Liver (tissue), 9 donors: ENCODE results near the gene MTHFD2L. TPM values are rescaled to one million over a fixed set of nuclear protein-coding genes. Genes with fewer than 3 reads are reported as not detected.

Source experiments
- DNase-seq: peaks from one replicate; pipeline ENCODE4 v3.0.0-alpha.2; 2017; ENCODE audit warnings: low spot score
- H3K27ac ChIP-seq, 2 donors: one replicate each; pipeline ENCODE4 v1.7.0; 2013; ENCODE audit warnings: inconsistent platforms in 2 of 2, low read length in 2 of 2, control low read depth in 1 of 2, low read depth in 1 of 2, mild to moderate bottlenecking in 1 of 2
- H3K27me3 ChIP-seq, 4 donors: one replicate each; pipeline versions ENCODE4 v1.6.1 to v1.7.0; 2013; ENCODE audit warnings: low read length in 3 of 4, inconsistent platforms in 1 of 4, mild to moderate bottlenecking in 1 of 4, moderate library complexity in 1 of 4; ENCODE audit not compliant: control insufficient read depth in 4 of 4, insufficient read depth in 4 of 4
- H3K36me3 ChIP-seq, 4 donors: one replicate each; pipeline versions ENCODE4 v1.6.1 to v1.7.0; 2013; ENCODE audit warnings: low read length in 3 of 4, mild to moderate bottlenecking in 3 of 4, low read depth in 1 of 4, moderate library complexity in 1 of 4; ENCODE audit not compliant: control insufficient read depth in 4 of 4, insufficient read depth in 3 of 4
- H3K4me1 ChIP-seq, 4 donors: one replicate each; pipeline versions ENCODE4 v1.6.1 to v1.7.0; 2013; ENCODE audit warnings: low read length in 3 of 4, mild to moderate bottlenecking in 3 of 4, moderate library complexity in 1 of 4; ENCODE audit not compliant: control insufficient read depth in 4 of 4, insufficient read depth in 4 of 4
- H3K4me3 ChIP-seq, 3 donors: one replicate each; pipeline versions ENCODE4 v1.6.1 to v1.7.0; 2013; ENCODE audit warnings: low read length in 3 of 3, control low read depth in 1 of 3, low read depth in 1 of 3, mild to moderate bottlenecking in 1 of 3
- H3K9ac ChIP-seq, 2 donors: one replicate each; pipeline ENCODE4 v1.7.0; 2013; ENCODE audit warnings: low read length in 2 of 2, mild to moderate bottlenecking in 2 of 2, moderate library complexity in 2 of 2, control low read depth in 1 of 2, low read depth in 1 of 2
- H3K9me3 ChIP-seq, 4 donors: one replicate each; pipeline versions ENCODE4 v1.6.1 to v1.7.0; 2013; ENCODE audit warnings: low read length in 3 of 4; ENCODE audit not compliant: control insufficient read depth in 4 of 4
- FOXA1 ChIP-seq: IDR thresholded peaks from 2 replicates; pipeline ENCODE4 v1.6.1; 2016; ENCODE audit warnings: antibody characterized with exemption
- NR2F2 ChIP-seq: IDR thresholded peaks from 2 replicates; pipeline ENCODE4 v1.6.1; 2016; ENCODE audit warnings: antibody characterized with exemption
- RAD21 ChIP-seq, 2 donors: IDR thresholded peaks; 2 replicates each; pipeline ENCODE4 v1.6.1; 2016; ENCODE audit warnings: antibody characterized with exemption in 2 of 2, mild to moderate bottlenecking in 2 of 2
- RXRA ChIP-seq, 2 donors: IDR thresholded peaks; 2 replicates each; pipeline ENCODE4 v1.6.1; 2017 to 2018; ENCODE audit warnings: antibody characterized with exemption in 2 of 2, mild to moderate bottlenecking in 1 of 2
- SP1 ChIP-seq: IDR thresholded peaks from 2 replicates; pipeline ENCODE4 v1.6.1; 2018; ENCODE audit warnings: antibody characterized with exemption, mild to moderate bottlenecking
- TAF1 ChIP-seq: conservative IDR thresholded peaks from 2 replicates; pipeline ENCODE4 v1.6.1; 2016; ENCODE audit warnings: antibody characterized with exemption, mild to moderate bottlenecking
- WGBS: extraction: QIAGEN DNeasy Blood & Tissue Kit; methylation state at CpG from one replicate; pipeline ENCODE4 v1.1.7; 2013; 5-methylcytosine and 5-hydroxymethylcytosine counted together
- polyA plus RNA-seq, 2 donors: library from polyadenylated mRNA; stranded (reverse) in 1 of 2; unstranded in 1 of 2; fragments of 200-250 nt in 1 of 2; fragments of >200 nt in 1 of 2; fragmentation: Nextera tagmentation in 1 of 2; extraction: Ambion mirVana in 1 of 2; gene quantifications; one replicate each; pipeline versions ENCODE4 v1.2.1 to v1.2.3, GENCODE V29; 2013 to 2015
- total RNA-seq, 2 donors: library from RNA; depleted of rRNA; stranded (reverse); fragments of >200 nt; gene quantifications; one replicate each; pipeline ENCODE4 v1.2.3, GENCODE V29; 2014
- TF ChIP-seq, protein P1 (sequence below): IDR thresholded peaks from 2 replicates; pipeline ENCODE4 v1.6.1; 2016; ENCODE audit warnings: antibody characterized with exemption
- TF ChIP-seq, protein P2 (sequence below): fragments of 150-350 bp; IDR thresholded peaks from 2 replicates; pipeline ENCODE4 v1.5.1; 2017; ENCODE audit warnings: improper control_type of control experiment, low read depth, low read length; ENCODE audit not compliant: missing input control
- TF ChIP-seq, protein P3 (sequence below): IDR thresholded peaks from 2 replicates; pipeline ENCODE4 v1.6.1; 2016; ENCODE audit warnings: antibody characterized with exemption, mild to moderate bottlenecking
- donor health status: healthy.
- donor health status: healthy.
- donor health status: healthy.
- donor health status: healthy.
- donor health status: healthy.

Gene MTHFD2L
- total and polyA plus RNA-seq, 4 donors, result 7.4 to 51.5 (median 31.1) TPM

DNA sequence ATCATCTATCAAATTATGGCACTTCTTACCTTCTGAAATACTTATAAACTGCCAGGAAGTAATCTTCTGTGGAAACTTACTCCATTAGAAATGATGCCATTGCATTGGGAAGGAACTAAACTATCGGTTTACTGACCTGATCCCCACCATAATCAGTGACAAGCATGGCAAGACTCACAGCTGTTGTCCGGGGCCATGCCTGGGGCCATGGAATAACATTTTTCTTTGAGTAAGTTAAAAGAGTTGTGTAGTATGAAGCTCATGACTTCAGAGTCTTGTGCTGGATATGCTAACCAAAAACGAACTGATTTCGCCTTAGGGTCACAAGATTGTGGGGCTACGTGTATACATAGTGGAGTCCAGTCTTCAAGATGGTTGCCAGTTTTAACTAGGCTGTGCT lies 15.4 kb downstream of the MTHFD2L start:
- Histone ChIP-seq H3K4me1 (no peaks in the 10 kb centered on the region), H3K9me3 (no peaks in the 10 kb centered on the region), H3K9ac (no peak overlapping the region), H3K36me3 (peaks cover 0 to 4% (median 1%) of the 10 kb centered on the region in 4 donors), H3K27ac (no peak overlapping the region), H3K27me3 (no peaks in the 10 kb centered on the region), H3K4me3 (no peak overlapping the region)
- WGBS, result 95% methylated on average over 5 of the region's 5 CpGs
- no peak for DNase-seq
- no peak for TF ChIP-seq TAF1
- TF ChIP-seq, protein P1, sequence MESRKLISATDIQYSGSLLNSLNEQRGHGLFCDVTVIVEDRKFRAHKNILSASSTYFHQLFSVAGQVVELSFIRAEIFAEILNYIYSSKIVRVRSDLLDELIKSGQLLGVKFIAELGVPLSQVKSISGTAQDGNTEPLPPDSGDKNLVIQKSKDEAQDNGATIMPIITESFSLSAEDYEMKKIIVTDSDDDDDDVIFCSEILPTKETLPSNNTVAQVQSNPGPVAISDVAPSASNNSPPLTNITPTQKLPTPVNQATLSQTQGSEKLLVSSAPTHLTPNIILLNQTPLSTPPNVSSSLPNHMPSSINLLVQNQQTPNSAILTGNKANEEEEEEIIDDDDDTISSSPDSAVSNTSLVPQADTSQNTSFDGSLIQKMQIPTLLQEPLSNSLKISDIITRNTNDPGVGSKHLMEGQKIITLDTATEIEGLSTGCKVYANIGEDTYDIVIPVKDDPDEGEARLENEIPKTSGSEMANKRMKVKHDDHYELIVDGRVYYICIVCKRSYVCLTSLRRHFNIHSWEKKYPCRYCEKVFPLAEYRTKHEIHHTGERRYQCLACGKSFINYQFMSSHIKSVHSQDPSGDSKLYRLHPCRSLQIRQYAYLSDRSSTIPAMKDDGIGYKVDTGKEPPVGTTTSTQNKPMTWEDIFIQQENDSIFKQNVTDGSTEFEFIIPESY, result no peak
- TF ChIP-seq, protein P2, sequence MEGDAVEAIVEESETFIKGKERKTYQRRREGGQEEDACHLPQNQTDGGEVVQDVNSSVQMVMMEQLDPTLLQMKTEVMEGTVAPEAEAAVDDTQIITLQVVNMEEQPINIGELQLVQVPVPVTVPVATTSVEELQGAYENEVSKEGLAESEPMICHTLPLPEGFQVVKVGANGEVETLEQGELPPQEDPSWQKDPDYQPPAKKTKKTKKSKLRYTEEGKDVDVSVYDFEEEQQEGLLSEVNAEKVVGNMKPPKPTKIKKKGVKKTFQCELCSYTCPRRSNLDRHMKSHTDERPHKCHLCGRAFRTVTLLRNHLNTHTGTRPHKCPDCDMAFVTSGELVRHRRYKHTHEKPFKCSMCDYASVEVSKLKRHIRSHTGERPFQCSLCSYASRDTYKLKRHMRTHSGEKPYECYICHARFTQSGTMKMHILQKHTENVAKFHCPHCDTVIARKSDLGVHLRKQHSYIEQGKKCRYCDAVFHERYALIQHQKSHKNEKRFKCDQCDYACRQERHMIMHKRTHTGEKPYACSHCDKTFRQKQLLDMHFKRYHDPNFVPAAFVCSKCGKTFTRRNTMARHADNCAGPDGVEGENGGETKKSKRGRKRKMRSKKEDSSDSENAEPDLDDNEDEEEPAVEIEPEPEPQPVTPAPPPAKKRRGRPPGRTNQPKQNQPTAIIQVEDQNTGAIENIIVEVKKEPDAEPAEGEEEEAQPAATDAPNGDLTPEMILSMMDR, result no peak

DNA sequence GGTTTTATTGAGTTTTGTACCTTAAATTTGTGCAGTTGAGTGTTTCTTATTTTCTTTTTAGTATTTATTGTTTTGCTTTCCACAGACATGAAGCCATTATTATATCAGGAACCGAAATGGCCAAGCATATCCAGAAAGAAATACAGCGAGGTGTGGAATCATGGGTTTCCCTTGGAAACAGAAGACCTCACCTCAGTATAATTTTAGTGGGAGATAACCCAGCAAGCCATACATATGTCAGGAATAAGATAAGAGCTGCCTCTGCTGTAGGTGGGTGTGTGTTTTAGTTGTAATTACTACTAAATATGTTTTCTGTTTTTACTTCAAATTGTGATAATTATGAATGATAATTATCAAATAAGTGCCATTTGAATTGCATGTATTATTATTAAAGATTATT lies 16.5 kb downstream of the MTHFD2L start:
- Histone ChIP-seq H3K4me1 (no peaks in the 10 kb centered on the region), H3K9me3 (no peaks in the 10 kb centered on the region), H3K9ac (no peak overlapping the region), H3K27me3 (no peaks in the 10 kb centered on the region), H3K4me3 (no peak overlapping the region), H3K36me3 (peaks cover 0 to 4% (median 1%) of the 10 kb centered on the region in 4 donors), H3K27ac (no peak overlapping the region)
- WGBS, result 98% methylated on average over 2 of the region's 2 CpGs
- DNase-seq, result no peak
- TF ChIP-seq, protein P3, sequence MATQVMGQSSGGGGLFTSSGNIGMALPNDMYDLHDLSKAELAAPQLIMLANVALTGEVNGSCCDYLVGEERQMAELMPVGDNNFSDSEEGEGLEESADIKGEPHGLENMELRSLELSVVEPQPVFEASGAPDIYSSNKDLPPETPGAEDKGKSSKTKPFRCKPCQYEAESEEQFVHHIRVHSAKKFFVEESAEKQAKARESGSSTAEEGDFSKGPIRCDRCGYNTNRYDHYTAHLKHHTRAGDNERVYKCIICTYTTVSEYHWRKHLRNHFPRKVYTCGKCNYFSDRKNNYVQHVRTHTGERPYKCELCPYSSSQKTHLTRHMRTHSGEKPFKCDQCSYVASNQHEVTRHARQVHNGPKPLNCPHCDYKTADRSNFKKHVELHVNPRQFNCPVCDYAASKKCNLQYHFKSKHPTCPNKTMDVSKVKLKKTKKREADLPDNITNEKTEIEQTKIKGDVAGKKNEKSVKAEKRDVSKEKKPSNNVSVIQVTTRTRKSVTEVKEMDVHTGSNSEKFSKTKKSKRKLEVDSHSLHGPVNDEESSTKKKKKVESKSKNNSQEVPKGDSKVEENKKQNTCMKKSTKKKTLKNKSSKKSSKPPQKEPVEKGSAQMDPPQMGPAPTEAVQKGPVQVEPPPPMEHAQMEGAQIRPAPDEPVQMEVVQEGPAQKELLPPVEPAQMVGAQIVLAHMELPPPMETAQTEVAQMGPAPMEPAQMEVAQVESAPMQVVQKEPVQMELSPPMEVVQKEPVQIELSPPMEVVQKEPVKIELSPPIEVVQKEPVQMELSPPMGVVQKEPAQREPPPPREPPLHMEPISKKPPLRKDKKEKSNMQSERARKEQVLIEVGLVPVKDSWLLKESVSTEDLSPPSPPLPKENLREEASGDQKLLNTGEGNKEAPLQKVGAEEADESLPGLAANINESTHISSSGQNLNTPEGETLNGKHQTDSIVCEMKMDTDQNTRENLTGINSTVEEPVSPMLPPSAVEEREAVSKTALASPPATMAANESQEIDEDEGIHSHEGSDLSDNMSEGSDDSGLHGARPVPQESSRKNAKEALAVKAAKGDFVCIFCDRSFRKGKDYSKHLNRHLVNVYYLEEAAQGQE, result no peak
- TF ChIP-seq FOXA1 (no peak), RXRA (IDR thresholded peaks at IDR 0.05) (no peak), RAD21 (IDR thresholded peaks at IDR 0.05) (no peak), NR2F2 (no peak), SP1 (no peak)
- TF ChIP-seq, protein P1, result no peak
- TF ChIP-seq, protein P2, result no peak
